Effector CD8-positive, alpha-beta T cell (primary cell): ENCODE data around the gene UGT1A9.

ENCODE experiments used
- DNase-seq: peaks from one replicate; lab custom pipeline; 2025; lab: John Stamatoyannopoulos, UW

The UGT1A9 gene

DNA sequence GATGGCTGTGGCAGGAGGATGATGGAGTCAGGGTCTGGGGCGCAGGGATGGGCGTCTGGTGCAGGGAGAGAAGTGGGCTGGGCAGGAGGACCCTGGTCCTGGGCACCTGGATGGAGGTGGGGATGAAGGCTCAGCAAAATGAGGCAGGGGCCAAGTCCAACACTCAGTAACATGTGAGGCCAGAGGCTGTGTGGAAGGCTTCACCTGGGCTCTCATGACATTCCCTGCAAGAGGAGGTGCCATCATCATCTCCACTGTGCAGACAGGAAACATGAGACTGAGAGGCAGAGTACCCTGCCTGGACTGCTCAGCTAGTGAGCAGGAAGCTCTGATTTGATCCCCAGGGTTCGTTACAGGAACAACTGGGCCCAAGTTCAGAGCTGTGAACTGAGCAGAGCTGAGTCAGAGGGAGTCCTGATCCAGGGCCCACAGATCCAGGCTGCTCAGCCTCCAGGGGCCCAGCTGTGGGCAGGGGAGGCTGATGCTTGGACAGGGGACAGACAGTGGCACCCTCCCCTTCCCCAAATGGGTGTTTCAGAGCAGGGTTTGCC, 145.7 kb downstream of the UGT1A9 start:
- DNase-seq, result no peak

DNA sequence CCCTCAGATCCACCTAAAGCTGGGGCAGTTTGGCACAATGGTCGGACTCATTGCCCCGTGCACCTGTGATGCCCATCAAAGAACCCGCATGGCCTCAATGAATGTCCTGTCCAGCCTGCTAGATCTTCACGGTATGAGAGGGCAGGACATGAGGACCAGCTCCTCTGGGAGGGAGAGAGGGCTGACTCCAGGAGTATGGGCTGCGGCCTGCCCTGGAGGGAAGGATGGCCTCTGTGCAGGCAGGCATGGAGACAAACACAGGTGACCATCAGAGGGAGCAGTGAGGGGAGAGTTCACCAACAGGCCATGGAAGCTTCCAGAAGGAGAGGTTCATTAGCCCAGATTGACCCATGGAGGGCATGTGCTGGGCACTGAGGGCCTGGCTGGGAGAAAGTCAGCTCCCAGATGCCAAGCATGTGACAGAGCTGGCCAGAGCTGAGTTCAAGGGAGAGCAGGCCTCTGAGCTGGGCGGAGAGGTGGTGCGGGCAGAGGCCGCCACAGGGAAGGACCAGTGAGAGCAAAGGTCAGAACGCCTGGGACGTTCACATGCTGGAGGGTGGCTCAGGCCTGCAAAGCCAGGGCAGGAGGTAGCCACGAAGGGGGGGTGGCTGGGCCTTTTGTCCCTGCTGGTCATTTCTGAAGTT, 146.4 kb downstream of the UGT1A9 start:
- DNase-seq, result no peak

DNA sequence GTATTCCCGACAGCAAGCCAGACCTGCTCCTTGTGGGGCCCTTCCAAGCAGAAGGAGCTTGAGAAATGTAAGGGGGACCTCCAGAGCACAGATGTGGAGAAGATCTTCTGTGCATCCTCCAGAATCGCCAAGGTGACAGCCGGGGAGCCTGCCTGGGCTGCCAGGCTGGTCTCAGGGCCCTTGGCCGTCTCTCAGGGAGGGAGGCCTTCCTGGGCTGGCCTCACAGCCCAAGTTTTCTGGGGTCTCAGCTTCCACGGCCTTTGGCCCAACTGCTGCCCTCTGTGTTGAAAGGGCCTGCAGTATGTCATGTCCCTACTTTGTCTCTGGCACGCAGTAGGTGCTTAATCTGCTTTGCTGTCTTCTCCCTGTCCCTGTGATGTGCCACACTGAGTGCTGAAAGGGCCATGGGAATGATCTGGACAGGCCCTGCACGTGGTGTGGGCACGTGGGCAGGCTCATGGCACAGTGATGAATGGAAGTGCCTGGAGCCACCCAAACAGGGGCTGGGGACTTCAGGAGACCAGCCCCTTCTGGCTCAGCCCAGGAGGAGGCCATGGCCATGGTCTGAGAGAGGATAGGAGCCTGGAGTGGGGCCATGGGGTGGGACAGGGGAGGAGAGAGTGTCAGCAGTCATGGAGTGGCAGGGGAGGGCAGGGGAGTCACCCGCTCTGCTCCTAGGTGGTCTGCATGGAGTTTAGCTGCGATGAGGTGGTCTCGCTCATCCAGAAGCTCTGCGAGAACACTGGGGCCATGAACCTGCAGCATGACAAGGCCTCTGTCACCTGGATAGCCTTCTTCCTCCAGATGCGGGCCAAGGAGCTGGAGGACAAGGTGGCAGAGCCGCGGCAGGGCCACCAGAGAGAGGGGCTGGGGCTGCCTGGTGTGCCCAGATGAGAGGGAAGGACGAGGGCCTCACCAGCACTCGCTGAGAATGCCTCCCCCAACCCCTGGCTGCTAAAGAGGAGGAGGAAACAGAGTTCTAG, 147.2 kb downstream of the UGT1A9 start:
- no peak for DNase-seq

DNA sequence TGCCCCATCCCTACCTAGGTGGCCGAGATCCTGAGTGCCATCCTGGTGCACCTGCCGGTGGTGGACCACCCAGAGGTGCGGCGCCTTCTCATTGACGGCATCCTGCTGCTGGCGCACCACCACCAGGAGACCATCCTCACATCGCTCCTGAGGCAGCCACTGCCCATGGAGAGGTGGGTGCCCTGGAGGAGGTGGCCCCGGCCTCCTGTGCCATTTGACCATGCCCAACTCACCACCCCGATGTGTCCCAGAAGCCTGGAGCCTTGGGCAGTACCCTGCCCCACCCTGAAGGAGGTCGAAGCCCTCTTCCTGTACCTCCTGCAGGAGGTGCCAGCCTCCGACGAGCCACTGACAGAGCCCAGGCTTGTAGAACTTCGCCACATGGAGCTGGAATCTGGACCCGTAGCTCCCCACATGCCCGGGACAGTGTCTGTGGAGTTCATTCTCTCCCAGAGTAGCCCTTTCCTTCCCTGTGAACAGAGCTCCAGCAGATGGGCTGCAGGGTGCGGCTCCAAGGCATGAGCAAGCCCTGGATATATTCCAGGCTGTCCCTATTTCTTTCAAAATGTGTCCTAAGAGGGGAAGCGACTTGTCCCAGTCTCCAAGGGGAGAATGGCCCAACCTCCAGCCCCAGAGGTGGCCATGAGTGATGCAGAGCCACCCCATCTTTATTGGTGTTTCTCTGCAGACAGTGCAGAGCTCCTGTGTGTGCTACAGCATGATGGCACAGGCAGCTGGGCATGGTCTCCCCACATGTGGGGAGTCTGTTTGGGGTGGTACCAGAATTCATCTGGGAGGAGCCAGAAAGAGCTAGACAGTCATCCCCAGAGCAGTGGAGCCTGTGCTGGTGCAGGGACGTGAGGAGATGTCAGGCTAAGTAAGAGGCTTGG, 148.4 kb downstream of the UGT1A9 start:
- DNase-seq, result no peak

DNA sequence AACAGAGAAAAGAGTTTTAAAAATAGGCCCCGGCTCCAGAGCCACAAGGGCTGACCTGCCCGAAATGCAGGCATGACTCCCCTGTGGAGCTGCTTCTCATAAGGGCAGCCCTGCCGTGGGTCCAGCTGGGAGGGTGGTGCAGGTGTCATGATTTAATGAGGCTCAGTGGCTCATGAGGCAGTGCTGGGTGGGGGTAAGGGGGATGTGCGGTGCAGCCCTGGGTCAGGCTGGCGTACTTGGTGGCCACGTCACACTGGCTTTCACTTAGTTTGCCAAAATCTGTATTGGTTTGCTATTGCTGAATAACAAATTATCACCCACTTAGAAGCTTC, 149.0 kb downstream of the UGT1A9 start:
- no peak for DNase-seq

DNA sequence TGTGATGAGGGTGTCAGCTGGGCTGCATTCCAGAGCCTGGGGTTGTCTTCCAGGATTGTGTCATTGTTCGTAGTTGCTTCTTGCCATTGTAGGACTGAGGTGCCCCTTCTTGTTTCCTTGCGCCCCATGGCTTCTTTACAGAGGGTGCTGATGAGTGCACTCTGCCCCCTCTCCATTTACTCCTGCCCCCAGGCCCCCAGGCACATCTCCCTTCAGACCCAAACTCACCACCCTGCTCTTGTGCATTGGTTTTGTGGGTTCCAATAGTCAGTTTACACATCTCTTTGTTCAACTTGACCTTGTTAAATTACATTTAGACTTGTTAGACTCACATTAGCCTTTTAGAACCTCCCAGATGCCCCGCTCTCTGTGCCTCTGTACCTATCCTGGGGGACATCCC, 149.5 kb downstream of the UGT1A9 start:
- no peak for DNase-seq

DNA sequence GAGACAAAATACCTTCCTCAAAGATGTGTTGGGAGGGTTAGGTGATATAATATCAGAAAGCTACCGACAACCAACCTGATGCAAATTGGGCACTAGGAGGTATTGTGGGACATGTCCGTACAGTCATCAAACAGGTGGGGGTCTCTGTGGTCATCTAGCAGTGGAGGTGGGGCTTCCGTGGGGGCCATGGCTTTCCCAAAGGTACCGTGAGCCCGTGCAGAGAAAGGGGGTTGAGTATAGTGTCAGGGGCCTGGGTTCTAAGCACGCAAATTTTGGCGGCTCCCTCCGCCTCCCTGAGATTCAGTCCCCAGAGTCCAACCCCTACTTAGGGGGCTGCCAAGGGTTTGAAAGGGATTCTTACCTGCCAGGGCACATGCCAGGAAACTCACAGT, 150.0 kb downstream of the UGT1A9 start:
- no peak for DNase-seq

DNA sequence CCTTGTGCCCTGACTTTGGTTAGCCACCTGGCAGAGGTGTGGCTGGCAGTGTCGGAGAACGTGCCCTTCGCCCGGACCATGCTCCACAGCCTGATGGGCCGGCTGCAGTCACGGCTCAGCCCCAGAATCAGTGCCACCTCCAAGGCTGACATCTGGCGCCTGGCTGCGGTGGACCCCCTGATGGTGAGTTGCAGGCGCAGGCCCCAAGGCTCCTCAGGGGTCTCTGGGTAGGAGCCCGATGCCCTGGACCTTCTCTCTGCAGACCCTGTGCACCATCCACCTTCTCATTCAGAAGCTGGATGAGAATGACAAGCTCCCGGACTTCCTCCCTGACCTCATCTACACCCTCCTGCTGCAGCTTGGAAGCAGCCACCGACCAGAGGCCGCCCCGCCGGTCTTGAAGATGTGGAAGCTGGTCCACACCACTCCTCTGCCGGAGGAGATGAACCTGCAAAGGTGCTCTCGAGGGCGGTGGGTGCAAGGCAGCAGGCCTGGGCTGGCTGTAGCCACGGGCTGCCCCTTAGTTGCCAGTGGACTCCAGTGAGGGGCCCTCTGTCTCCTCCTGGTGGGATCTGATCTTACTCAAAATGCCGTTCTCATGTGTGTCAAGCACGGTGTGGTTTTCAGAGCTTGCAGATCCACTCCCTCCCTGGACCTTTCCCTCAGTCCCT, 150.5 kb downstream of the UGT1A9 start:
- DNase-seq, result no peak
